ENCODE measurements around the gene MCM3AP.

- TF ChIP-seq EZH2 (IDR thresholded peaks at IDR 0.05; ENCODE audit: insufficient read depth, poor library complexity, severe bottlenecking): no peak
- TF ChIP-seq EZH2phosphoT487 (IDR thresholded peaks at IDR 0.05; ENCODE audit: insufficient read depth, low read depth): no peak
Measured at GRCh38 chr21:46266946-46267345, 18.5 kb downstream of the MCM3AP start.
